ENCODE results near the gene UBE3C.

- TF ChIP-seq CTCF (IDR thresholded peaks at IDR 0.05 in 8 of 11, conservative IDR thresholded peaks at IDR 0.05 in 3 of 11) (no peak), POLR2A (IDR thresholded peaks at IDR 0.05) (no peak), POLR2AphosphoS5 (IDR thresholded peaks at IDR 0.05) (no peak)
Observed at GRCh38 chr7:157096286-157097055, 42.3 kb upstream of the UBE3C start.

All from spleen (tissue), 7 donors.